Keratinocyte (primary cell): Measurements from ENCODE around the gene MYH10. TPM values are rescaled to one million over a fixed set of nuclear protein-coding genes. Genes with fewer than 3 reads are reported as not detected.

ENCODE experiments used
- DNase-seq: peaks from one replicate; pipeline ENCODE4 v3.0.0-alpha.2; 2011; ENCODE audit warnings: low read depth, missing footprints, low spot score
- FAIRE-seq: peaks from 2 replicates; lab custom pipeline; 2011; peaks lifted over from hg19 to GRCh38; lab: Jason Lieb, UNC
- H2AFZ ChIP-seq: 2 replicates; pipeline ENCODE4 v1.6.0; 2012; ENCODE audit warnings: low read length, control low read depth, inconsistent platforms; ENCODE audit not compliant: control insufficient read depth
- H3K27ac ChIP-seq: 2 replicates; pipeline ENCODE4 v1.5.1; 2011; ENCODE audit warnings: low read length; ENCODE audit not compliant: control insufficient read depth, insufficient read depth
- H3K27me3 ChIP-seq: 3 replicates; pipeline ENCODE4 v1.6.0; 2011; ENCODE audit warnings: low read length; ENCODE audit not compliant: control insufficient read depth, insufficient read depth; ENCODE audit errors: extremely low read depth
- H3K36me3 ChIP-seq, 2 experiments: 2 replicates in 1 of 2; 3 replicates in 1 of 2; pipeline ENCODE4 v1.5.1; 2011; ENCODE audit warnings: low read length in 2 of 2, mild to moderate bottlenecking in 1 of 2; ENCODE audit not compliant: control insufficient read depth in 2 of 2, insufficient read depth in 2 of 2; ENCODE audit errors: extremely low read depth in 1 of 2
- H3K4me1 ChIP-seq: 3 replicates; pipeline ENCODE4 v1.5.1; 2011; ENCODE audit warnings: low read length; ENCODE audit not compliant: control insufficient read depth, insufficient read depth; ENCODE audit errors: extremely low read depth
- H3K4me2 ChIP-seq: 3 replicates; pipeline ENCODE4 v1.6.0; 2011; ENCODE audit warnings: low read depth, low read length; ENCODE audit not compliant: control insufficient read depth, insufficient read depth; ENCODE audit errors: extremely low read depth
- H3K4me3 ChIP-seq, 3 experiments: fragments of 200-600 bp in 1 of 3; sonication (generic) in 1 of 3; 2 replicates in 2 of 3; 3 replicates in 1 of 3; pipeline ENCODE4 v1.5.1; 2011 to 2016; ENCODE audit warnings: low read length in 3 of 3, mild to moderate bottlenecking in 3 of 3, control low read depth in 2 of 3, inconsistent platforms in 1 of 3, low read depth in 1 of 3, mixed read lengths in 1 of 3, mixed run types in 1 of 3, moderate library complexity in 1 of 3; ENCODE audit not compliant: control insufficient read depth in 2 of 3, insufficient read depth in 2 of 3; ENCODE audit errors: extremely low read depth in 1 of 3
- H3K79me2 ChIP-seq: 2 replicates; pipeline ENCODE4 v1.6.0; 2012; ENCODE audit warnings: low read length; ENCODE audit not compliant: control insufficient read depth, insufficient read depth
- H3K9ac ChIP-seq: 3 replicates; pipeline ENCODE4 v1.6.0; 2011; ENCODE audit warnings: low read length; ENCODE audit not compliant: control insufficient read depth, insufficient read depth; ENCODE audit errors: extremely low read depth
- H3K9me1 ChIP-seq: 3 replicates; pipeline ENCODE4 v1.6.0; 2011; ENCODE audit warnings: low read length; ENCODE audit not compliant: control insufficient read depth, insufficient read depth; ENCODE audit errors: extremely low read depth
- H3K9me3 ChIP-seq: 2 replicates; pipeline ENCODE4 v1.5.1; 2012; ENCODE audit warnings: low read depth, low read length; ENCODE audit not compliant: control insufficient read depth
- H4K20me1 ChIP-seq: 3 replicates; pipeline ENCODE4 v1.6.0; 2011; ENCODE audit warnings: low read length; ENCODE audit not compliant: control insufficient read depth, insufficient read depth; ENCODE audit errors: extremely low read depth
- EZH2 ChIP-seq: IDR thresholded peaks from one replicate; pipeline ENCODE4 v1.6.1; 2012; ENCODE audit warnings: inconsistent platforms, mild to moderate bottlenecking, low read length, moderate library complexity
- dilution Hi-C: fragments of 300-500 bp; cut with MboI; formaldehyde crosslinking; loops from one replicate; pipeline ENCODE4 v1.7.0; 2020; ENCODE audit warnings: low sequenced_read_pairs; ENCODE audit not compliant: extremely low pct_ligation_motif_present
- polyA plus RNA-seq, 5 experiments: library from polyadenylated mRNA; depleted of rRNA in 3 of 5; stranded (reverse) in 3 of 5; stranded (forward) in 1 of 5; unstranded in 1 of 5; fragments of >200 nt; gene quantifications; 1 replicate in 1 of 5; 2 replicates in 3 of 5; 3 replicates in 1 of 5; pipeline versions ENCODE4 v1.2.1 to v1.2.3, GENCODE V29; 2011 to 2012; ENCODE audit warnings: missing spikeins in 2 of 5, low read depth in 1 of 5, low replicate concordance in 1 of 5
- TF ChIP-seq, protein P1 (sequence below), 3 experiments: IDR thresholded peaks in 1 of 3; conservative IDR thresholded peaks in 1 of 3; optimal IDR thresholded peaks in 1 of 3; 2 replicates in 2 of 3; 3 replicates in 1 of 3; pipeline versions ENCODE3 to v1.5.1; 2011; ENCODE audit warnings: low read length in 3 of 3, mild to moderate bottlenecking in 3 of 3, moderate library complexity in 2 of 3, control low read depth in 1 of 3, inconsistent platforms in 1 of 3; ENCODE audit not compliant: insufficient read depth in 2 of 3; ENCODE audit errors: extremely low read depth in 1 of 3

Gene MYH10
- polyA plus RNA-seq, 1 donor (not counting 4 experiments of a cell fraction or from before 2014, with no cell fraction given), result 21.2 TPM

DNA sequence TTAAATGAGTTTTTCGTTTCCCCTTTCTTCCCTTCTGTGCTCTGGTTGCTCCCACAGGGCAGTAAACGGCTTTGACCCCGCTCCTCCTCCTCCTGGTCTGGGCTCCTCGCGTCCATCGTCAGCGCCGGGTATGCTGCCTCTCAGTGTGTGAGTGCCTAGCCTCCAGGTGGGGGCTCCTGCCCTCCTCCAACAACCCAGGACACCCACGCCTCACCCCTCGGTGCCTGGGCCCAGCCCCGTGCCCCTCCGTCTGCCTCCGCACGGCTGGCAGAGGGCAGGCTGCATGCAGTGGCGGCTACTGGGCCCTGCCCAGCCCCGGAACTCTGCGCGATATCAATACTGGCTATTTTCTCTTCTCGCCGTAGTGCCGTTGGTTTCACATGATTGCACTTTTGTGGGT lies 163.7 kb downstream of the MYH10 start:
- DNase-seq, result no peak
- peaks cover 3% of the 10 kb centered on the region for H3K9me1 ChIP-seq
- peaks cover 57% of the 10 kb centered on the region for H3K79me2 ChIP-seq
- no peak overlapping the region for H2AFZ ChIP-seq
- H3K4me2 ChIP-seq, result no peak overlapping the region
- H3K9ac ChIP-seq, result no peak overlapping the region
- TF ChIP-seq, protein P1, sequence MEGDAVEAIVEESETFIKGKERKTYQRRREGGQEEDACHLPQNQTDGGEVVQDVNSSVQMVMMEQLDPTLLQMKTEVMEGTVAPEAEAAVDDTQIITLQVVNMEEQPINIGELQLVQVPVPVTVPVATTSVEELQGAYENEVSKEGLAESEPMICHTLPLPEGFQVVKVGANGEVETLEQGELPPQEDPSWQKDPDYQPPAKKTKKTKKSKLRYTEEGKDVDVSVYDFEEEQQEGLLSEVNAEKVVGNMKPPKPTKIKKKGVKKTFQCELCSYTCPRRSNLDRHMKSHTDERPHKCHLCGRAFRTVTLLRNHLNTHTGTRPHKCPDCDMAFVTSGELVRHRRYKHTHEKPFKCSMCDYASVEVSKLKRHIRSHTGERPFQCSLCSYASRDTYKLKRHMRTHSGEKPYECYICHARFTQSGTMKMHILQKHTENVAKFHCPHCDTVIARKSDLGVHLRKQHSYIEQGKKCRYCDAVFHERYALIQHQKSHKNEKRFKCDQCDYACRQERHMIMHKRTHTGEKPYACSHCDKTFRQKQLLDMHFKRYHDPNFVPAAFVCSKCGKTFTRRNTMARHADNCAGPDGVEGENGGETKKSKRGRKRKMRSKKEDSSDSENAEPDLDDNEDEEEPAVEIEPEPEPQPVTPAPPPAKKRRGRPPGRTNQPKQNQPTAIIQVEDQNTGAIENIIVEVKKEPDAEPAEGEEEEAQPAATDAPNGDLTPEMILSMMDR (optimal IDR thresholded peaks at IDR 0.05 in 1 of 3, IDR thresholded peaks at IDR 0.05 in 1 of 3, conservative IDR thresholded peaks at IDR 0.05 in 1 of 3; ENCODE audit: extremely low read depth in 1 of 3, insufficient read depth in 2 of 3, low read length in 3 of 3), result no peak
- no peak for TF ChIP-seq EZH2
- no peak overlapping the region for H3K27ac ChIP-seq
- peaks cover 37 to 45% of the 10 kb centered on the region in 2 experiments for H3K36me3 ChIP-seq
- peaks cover 23% of the 10 kb centered on the region for H4K20me1 ChIP-seq
- dilution Hi-C loops, result no loop called here
- peaks cover 27% of the 10 kb centered on the region for H3K4me1 ChIP-seq
- FAIRE-seq, result no peak
- no peaks in the 10 kb centered on the region for H3K27me3 ChIP-seq
- no peak overlapping the region for H3K4me3 ChIP-seq
- no peaks in the 10 kb centered on the region for H3K9me3 ChIP-seq

DNA sequence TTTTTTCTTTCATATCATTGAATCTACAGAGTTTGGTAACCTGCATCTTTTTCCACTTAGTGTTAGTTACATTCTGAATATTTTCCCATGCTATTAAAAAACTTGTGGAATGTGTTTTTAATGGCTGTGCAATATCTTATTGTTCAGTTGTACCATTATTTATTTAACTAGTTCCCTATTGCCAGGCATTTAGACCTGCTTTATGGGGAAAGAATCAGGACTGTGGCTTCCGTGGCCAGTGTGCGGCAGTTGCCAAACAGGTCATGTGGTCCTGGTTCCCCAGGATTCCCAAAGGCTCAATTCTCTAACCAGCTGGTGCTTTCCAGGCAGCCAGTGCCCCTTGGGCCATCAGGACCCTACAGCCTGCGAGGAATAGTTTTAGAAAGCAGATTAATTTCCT lies 164.1 kb downstream of the MYH10 start:
- DNase-seq (no peak), FAIRE-seq (no peak)
- Histone ChIP-seq H3K9me1 (peaks cover 3% of the 10 kb centered on the region), H3K4me1 (peaks cover 27% of the 10 kb centered on the region), H2AFZ (no peak overlapping the region), H3K4me3 (no peak overlapping the region), H4K20me1 (peaks cover 23% of the 10 kb centered on the region), H3K27ac (no peak overlapping the region), H3K27me3 (no peaks in the 10 kb centered on the region), H3K79me2 (peaks cover 58% of the 10 kb centered on the region), H3K9me3 (no peaks in the 10 kb centered on the region), H3K9ac (no peak overlapping the region), H3K36me3 (peaks cover 35 to 44% of the 10 kb centered on the region in 2 experiments), H3K4me2 (no peak overlapping the region)
- TF ChIP-seq, protein P1 (optimal IDR thresholded peaks at IDR 0.05 in 1 of 3, IDR thresholded peaks at IDR 0.05 in 1 of 3, conservative IDR thresholded peaks at IDR 0.05 in 1 of 3; ENCODE audit: extremely low read depth in 1 of 3, insufficient read depth in 2 of 3, low read length in 3 of 3), result no peak
- TF ChIP-seq EZH2, result no peak
- dilution Hi-C loops, result no loop called here
